ENCODE data around the gene C4orf17. TPM values are rescaled to one million over a fixed set of nuclear protein-coding genes. Genes with fewer than 3 reads are reported as not detected.
"Not testable (repeated sequence)": the region's sequence is repeated elsewhere in the genome, so short reads cannot be mapped to it uniquely, and the experiment has no call there.

C4orf17 gene
- total RNA-seq, 1 donor from 2014 or later: not detected

- DNase-seq (ENCODE audit: low read depth): no peak
- Histone ChIP-seq H3K27me3 (ENCODE audit: control insufficient read depth, insufficient read depth, low read length) (no peaks in the 10 kb centered on the region), H3K36me3 (ENCODE audit: control insufficient read depth, insufficient read depth, low read length) (no peaks in the 10 kb centered on the region), H3K4me3 (ENCODE audit: low read depth, low read length) (no peak overlapping the region)
- no peak for TF ChIP-seq CTCF (IDR thresholded peaks at IDR 0.05; ENCODE audit: insufficient read depth, low read length, poor library complexity, severe bottlenecking)
Measured at GRCh38 chr4:99468889-99469288, 41.9 kb upstream of the C4orf17 start.

- DNase-seq (ENCODE audit: low read depth): no peak
- no peaks in the 10 kb centered on the region for H3K27me3 ChIP-seq (ENCODE audit: control insufficient read depth, insufficient read depth, low read length)
- no peaks in the 10 kb centered on the region for H3K36me3 ChIP-seq (ENCODE audit: control insufficient read depth, insufficient read depth, low read length)
- TF ChIP-seq CTCF (IDR thresholded peaks at IDR 0.05; ENCODE audit: insufficient read depth, low read length, poor library complexity, severe bottlenecking): no peak
- H3K4me3 ChIP-seq (ENCODE audit: low read depth, low read length): no peak overlapping the region
Measured at GRCh38 chr4:99471349-99471748, 39.5 kb upstream of the C4orf17 start.

- no peak for DNase-seq (ENCODE audit: low read depth)
- TF ChIP-seq CTCF (IDR thresholded peaks at IDR 0.05; ENCODE audit: insufficient read depth, low read length, poor library complexity, severe bottlenecking): no peak
- no peak overlapping the region for H3K4me3 ChIP-seq (ENCODE audit: low read depth, low read length)
- no peaks in the 10 kb centered on the region for H3K27me3 ChIP-seq (ENCODE audit: control insufficient read depth, insufficient read depth, low read length)
- H3K36me3 ChIP-seq (ENCODE audit: control insufficient read depth, insufficient read depth, low read length): no peaks in the 10 kb centered on the region
Measured at GRCh38 chr4:99471896-99472295, 38.9 kb upstream of the C4orf17 start.

- Histone ChIP-seq H3K27me3 (ENCODE audit: control insufficient read depth, insufficient read depth, low read length) (no peaks in the 10 kb centered on the region), H3K36me3 (ENCODE audit: control insufficient read depth, insufficient read depth, low read length) (no peaks in the 10 kb centered on the region), H3K4me3 (ENCODE audit: low read depth, low read length) (no peak overlapping the region)
- DNase-seq (ENCODE audit: low read depth): peak; percentile 28
- no peak for TF ChIP-seq CTCF (IDR thresholded peaks at IDR 0.05; ENCODE audit: insufficient read depth, low read length, poor library complexity, severe bottlenecking)
Measured at GRCh38 chr4:99473131-99473530, 37.7 kb upstream of the C4orf17 start.

- TF ChIP-seq CTCF (IDR thresholded peaks at IDR 0.05; ENCODE audit: insufficient read depth, low read length, poor library complexity, severe bottlenecking): no peak
- H3K27me3 ChIP-seq (ENCODE audit: control insufficient read depth, insufficient read depth, low read length): no peaks in the 10 kb centered on the region
- DNase-seq (ENCODE audit: low read depth): no peak
- no peak overlapping the region for H3K4me3 ChIP-seq (ENCODE audit: low read depth, low read length)
- no peaks in the 10 kb centered on the region for H3K36me3 ChIP-seq (ENCODE audit: control insufficient read depth, insufficient read depth, low read length)
Measured at GRCh38 chr4:99483636-99484035, 27.2 kb upstream of the C4orf17 start.

GRCh38 chr4:99485212-99485611, 25.6 kb upstream of the C4orf17 start:
- Histone ChIP-seq H3K4me3 (ENCODE audit: low read depth, low read length) (no peak overlapping the region), H3K27me3 (ENCODE audit: control insufficient read depth, insufficient read depth, low read length) (no peaks in the 10 kb centered on the region), H3K36me3 (ENCODE audit: control insufficient read depth, insufficient read depth, low read length) (no peaks in the 10 kb centered on the region)
- DNase-seq (ENCODE audit: low read depth): no peak
- TF ChIP-seq CTCF (IDR thresholded peaks at IDR 0.05; ENCODE audit: insufficient read depth, low read length, poor library complexity, severe bottlenecking): no peak

- H3K36me3 ChIP-seq (ENCODE audit: control insufficient read depth, insufficient read depth, low read length); DNase-seq (ENCODE audit: low read depth); H3K27me3 ChIP-seq (ENCODE audit: control insufficient read depth, insufficient read depth, low read length); H3K4me3 ChIP-seq (ENCODE audit: low read depth, low read length): not testable (repeated sequence)
Measured at GRCh38 chr4:99486648-99487047, 24.2 kb upstream of the C4orf17 start.

Data from kidney epithelial cell (primary cell).